B cell (primary cell): ENCODE data around the gene RPL29. TPM values are rescaled to one million over a fixed set of nuclear protein-coding genes. Genes with fewer than 3 reads are reported as not detected.

Experiments
- ATAC-seq: fragments of 200-7000 bp; cut with Tn5 transposase; one replicate; pipeline ENCODE4 v1.10.0; 2021; ENCODE audit warnings: low read depth, mild to moderate bottlenecking, moderate number of reproducible peaks, moderate library complexity
- CTCF ChIA-PET: fragments of 350-600 bp; sonication (Branson Sonifier 250); formaldehyde crosslinking; loops from one replicate; lab custom pipeline; 2021; ENCODE audit warnings: antibody characterized with exemption, inconsistent platforms; lab: Charles Lee
- POLR2A ChIA-PET: fragments of 350-600 bp; sonication (Branson Sonifier 250); formaldehyde crosslinking; loops from one replicate; lab custom pipeline; 2021; ENCODE audit warnings: antibody characterized with exemption; lab: Charles Lee
- DNase-seq: peaks from one replicate; pipeline ENCODE4 v3.0.0; 2013
- H2AFZ ChIP-seq: 2 replicates; pipeline ENCODE4 v1.6.1; 2012; ENCODE audit warnings: mild to moderate bottlenecking, low read depth, low read length; ENCODE audit not compliant: insufficient read depth, poor library complexity, severe bottlenecking
- H3K27ac ChIP-seq, 2 donors: 1 replicate in 1 of 2; 2 replicates in 1 of 2; pipeline ENCODE4 v1.5.1; 2012 to 2013; ENCODE audit warnings: low read length in 2 of 2, mild to moderate bottlenecking in 2 of 2, moderate library complexity in 1 of 2
- H3K27me3 ChIP-seq, 4 experiments: fragments of 200-600 bp in 1 of 4; sonication (generic) in 1 of 4; replicated peaks in 1 of 4; 1 replicate in 2 of 4; 2 replicates in 2 of 4; pipeline versions ENCODE4 v1.6.1 to v1.7.0; 2013 to 2016; ENCODE audit warnings: low read length in 3 of 4, mild to moderate bottlenecking in 2 of 4, mixed read lengths in 1 of 4, moderate library complexity in 1 of 4; ENCODE audit not compliant: insufficient read depth in 4 of 4, control insufficient read depth in 3 of 4; ENCODE audit errors: control extremely low read depth in 1 of 4
- H3K36me3 ChIP-seq, 2 experiments: replicated peaks in 1 of 2; 1 replicate in 1 of 2; 2 replicates in 1 of 2; pipeline versions ENCODE4 v1.6.1 to v1.7.1; 2013; ENCODE audit warnings: low read length in 1 of 2; ENCODE audit not compliant: insufficient read depth in 2 of 2, control insufficient read depth in 1 of 2; ENCODE audit errors: control extremely low read depth in 1 of 2, extremely low read depth in 1 of 2
- H3K4me1 ChIP-seq, 2 donors: fragments of 200-600 bp in 1 of 2; sonication (generic) in 1 of 2; 1 replicate in 1 of 2; 2 replicates in 1 of 2; pipeline versions ENCODE4 v1.5.1 to v1.6.1; 2013 to 2017; ENCODE audit warnings: low read length in 2 of 2; ENCODE audit not compliant: control insufficient read depth in 2 of 2, insufficient read depth in 2 of 2
- H3K4me2 ChIP-seq: replicated peaks from 2 replicates; pipeline ENCODE3; 2012; ENCODE audit warnings: mild to moderate bottlenecking, low read depth, low read length; ENCODE audit not compliant: poor library complexity, severe bottlenecking
- H3K4me3 ChIP-seq, 5 experiments: fragments of 200-600 bp in 1 of 5; sonication (generic) in 1 of 5; 1 replicate in 3 of 5; 2 replicates in 2 of 5; pipeline versions ENCODE4 v1.5.1 to v1.7.0; 2011 to 2016; ENCODE audit warnings: low read length in 4 of 5, mild to moderate bottlenecking in 4 of 5, low read depth in 2 of 5, control low read depth in 1 of 5, moderate library complexity in 1 of 5; ENCODE audit not compliant: insufficient read depth in 1 of 5; ENCODE audit errors: control extremely low read depth in 1 of 5, extremely low read depth in 1 of 5
- H3K79me2 ChIP-seq: fragments of 200-600 bp; sonication (generic); one replicate; pipeline ENCODE4 v1.6.0; 2016; ENCODE audit warnings: low read length; ENCODE audit not compliant: control insufficient read depth, insufficient read depth
- H3K9ac ChIP-seq: fragments of 200-600 bp; sonication (generic); 2 replicates; pipeline ENCODE4 v1.6.1; 2017; ENCODE audit warnings: mild to moderate bottlenecking, low read length, moderate library complexity
- H3K9me3 ChIP-seq, 3 donors: one replicate each; pipeline versions ENCODE4 v1.6.1 to v1.7.1; 2013; ENCODE audit warnings: low read length in 2 of 3; ENCODE audit not compliant: control insufficient read depth in 2 of 3, insufficient read depth in 1 of 3; ENCODE audit errors: control extremely low read depth in 1 of 3
- H4K20me1 ChIP-seq: 2 replicates; pipeline ENCODE4 v1.6.0; 2012; ENCODE audit warnings: mild to moderate bottlenecking, low read length; ENCODE audit not compliant: insufficient read depth, control insufficient read depth, poor library complexity, severe bottlenecking
- H3K27ac Mint-ChIP-seq: one replicate; pipeline ENCODE4 v1.8.0; 2021; ENCODE audit warnings: mixed read lengths
- H3K27me3 Mint-ChIP-seq: one replicate; pipeline ENCODE4 v1.8.0; 2021; ENCODE audit warnings: mixed read lengths
- H3K4me1 Mint-ChIP-seq: one replicate; pipeline ENCODE4 v1.8.0; 2021; ENCODE audit warnings: mixed read lengths
- H3K4me3 Mint-ChIP-seq: one replicate; pipeline ENCODE4 v1.8.0; 2021; ENCODE audit warnings: mixed read lengths
- H3K9me3 Mint-ChIP-seq: one replicate; pipeline ENCODE4 v1.8.0; 2022; ENCODE audit warnings: mixed read lengths; ENCODE audit not compliant: insufficient read depth
- EZH2 ChIP-seq: IDR thresholded peaks from 2 replicates; pipeline ENCODE4 v1.6.1; 2012; ENCODE audit warnings: borderline replicate concordance, low read depth, mild to moderate bottlenecking, moderate library complexity, low read length; ENCODE audit not compliant: insufficient read depth, poor library complexity, severe bottlenecking
- WGBS: methylation state at CpG from one replicate; pipeline ENCODE4 v1.1.5; 2013; ENCODE audit warnings: missing lambda C conversion rate; ENCODE audit not compliant: insufficient coverage; 5-methylcytosine and 5-hydroxymethylcytosine counted together
- intact Hi-C: fragments of 100-400 bp; cut with micrococcal nuclease; formaldehyde crosslinking; loops from one replicate; pipeline ENCODE4 v1.10.0; 2022
- polyA plus RNA-seq: library from polyadenylated mRNA; depleted of rRNA; stranded (reverse); fragments of >200 nt; gene quantifications from 2 replicates; pipeline ENCODE4 v1.2.3, GENCODE V29; 2012
- total RNA-seq, 2 donors: library from RNA; stranded (reverse); fragments of 120-200 nt in 1 of 2; gene quantifications; 1 replicate in 1 of 2; 2 replicates in 1 of 2; pipeline versions ENCODE4 v1.2.3 to v1.2.4, GENCODE V29; 2013 to 2022
- TF ChIP-seq, protein P1 (sequence below): fragments of 200-600 bp; IDR thresholded peaks from one replicate; pipeline ENCODE4 v1.8.0; 2022; ENCODE audit warnings: antibody characterized with exemption, mild to moderate bottlenecking

Gene RPL29
- total and polyA plus RNA-seq, 2 donors (not counting 1 experiment from before 2014, with no cell fraction given), result 1,552 to 3,787 TPM

DNA sequence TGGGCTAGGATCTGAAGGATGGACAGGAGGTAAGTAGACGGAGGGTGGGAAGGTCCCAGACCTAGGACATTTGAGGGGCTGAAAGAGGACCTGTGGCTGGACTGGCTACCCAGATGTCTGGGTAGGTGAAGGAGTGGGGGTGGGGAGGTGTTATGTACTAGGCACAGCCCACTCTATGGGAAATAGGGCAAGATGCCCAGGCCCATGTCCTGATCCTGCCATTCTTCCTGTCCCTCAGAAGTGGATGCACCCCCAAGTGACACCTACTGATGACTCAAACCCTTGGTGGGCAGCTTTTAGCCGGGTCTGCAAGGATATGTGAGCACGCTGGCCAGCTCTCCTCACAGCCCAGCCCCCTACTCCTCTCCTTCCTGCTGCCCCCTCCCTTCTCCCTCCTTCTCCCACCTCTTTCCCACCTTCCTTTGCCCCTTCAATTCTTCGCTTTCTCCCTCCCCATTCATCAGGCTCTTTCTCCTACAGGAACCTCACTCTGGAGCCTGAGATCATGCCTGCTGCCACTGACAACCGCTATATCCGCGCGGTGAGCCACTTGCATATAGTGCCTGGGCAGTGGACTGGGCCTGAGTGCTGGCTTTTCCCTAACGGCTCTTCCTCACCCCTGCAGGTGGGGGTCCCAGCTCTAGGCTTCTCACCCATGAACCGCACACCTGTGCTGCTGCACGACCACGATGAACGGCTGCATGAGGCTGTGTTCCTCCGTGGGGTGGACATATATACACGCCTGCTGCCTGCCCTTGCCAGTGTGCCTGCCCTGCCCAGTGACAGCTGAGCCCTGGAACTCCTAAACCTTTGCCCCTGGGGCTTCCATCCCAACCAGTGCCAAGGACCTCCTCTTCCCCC, 7.2 kb downstream of the RPL29 start:
- WGBS, result 87% methylated on average over 15 of the region's 15 CpGs
- TF ChIP-seq, protein P1, sequence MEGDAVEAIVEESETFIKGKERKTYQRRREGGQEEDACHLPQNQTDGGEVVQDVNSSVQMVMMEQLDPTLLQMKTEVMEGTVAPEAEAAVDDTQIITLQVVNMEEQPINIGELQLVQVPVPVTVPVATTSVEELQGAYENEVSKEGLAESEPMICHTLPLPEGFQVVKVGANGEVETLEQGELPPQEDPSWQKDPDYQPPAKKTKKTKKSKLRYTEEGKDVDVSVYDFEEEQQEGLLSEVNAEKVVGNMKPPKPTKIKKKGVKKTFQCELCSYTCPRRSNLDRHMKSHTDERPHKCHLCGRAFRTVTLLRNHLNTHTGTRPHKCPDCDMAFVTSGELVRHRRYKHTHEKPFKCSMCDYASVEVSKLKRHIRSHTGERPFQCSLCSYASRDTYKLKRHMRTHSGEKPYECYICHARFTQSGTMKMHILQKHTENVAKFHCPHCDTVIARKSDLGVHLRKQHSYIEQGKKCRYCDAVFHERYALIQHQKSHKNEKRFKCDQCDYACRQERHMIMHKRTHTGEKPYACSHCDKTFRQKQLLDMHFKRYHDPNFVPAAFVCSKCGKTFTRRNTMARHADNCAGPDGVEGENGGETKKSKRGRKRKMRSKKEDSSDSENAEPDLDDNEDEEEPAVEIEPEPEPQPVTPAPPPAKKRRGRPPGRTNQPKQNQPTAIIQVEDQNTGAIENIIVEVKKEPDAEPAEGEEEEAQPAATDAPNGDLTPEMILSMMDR, result no peak
- TF ChIP-seq EZH2, result no peak
- peaks cover 18% of the 10 kb centered on the region for H4K20me1 ChIP-seq
- DNase-seq (no peak), ATAC-seq (no peak)
- H3K27me3 Mint-ChIP-seq, result no peaks in the 10 kb centered on the region
- no peak overlapping the region for H2AFZ ChIP-seq
- no peaks in the 10 kb centered on the region for H3K27me3 ChIP-seq
- peak overlapping the region; percentile 6 for H3K27ac Mint-ChIP-seq
- H3K27ac ChIP-seq, result no peak overlapping the region
- H3K9me3 Mint-ChIP-seq, result no peaks in the 10 kb centered on the region
- ChIA-PET POLR2A (no interaction called here), CTCF (no interaction called here)
- no peaks in the 10 kb centered on the region for H3K79me2 ChIP-seq
- H3K4me2 ChIP-seq, result no peak overlapping the region
- intact Hi-C loops, result no loop called here
- H3K9ac ChIP-seq, result no peak overlapping the region
- no peaks in the 10 kb centered on the region for H3K9me3 ChIP-seq
- peaks cover 0 to 5% of the 10 kb centered on the region in 2 donors for H3K4me1 ChIP-seq
- H3K4me1 Mint-ChIP-seq, result peaks cover 17% of the 10 kb centered on the region
- H3K36me3 ChIP-seq, result peaks cover 0 to 15% of the 10 kb centered on the region in 2 experiments
- H3K4me3 ChIP-seq, result no peak overlapping the region
- no peak overlapping the region for H3K4me3 Mint-ChIP-seq

DNA sequence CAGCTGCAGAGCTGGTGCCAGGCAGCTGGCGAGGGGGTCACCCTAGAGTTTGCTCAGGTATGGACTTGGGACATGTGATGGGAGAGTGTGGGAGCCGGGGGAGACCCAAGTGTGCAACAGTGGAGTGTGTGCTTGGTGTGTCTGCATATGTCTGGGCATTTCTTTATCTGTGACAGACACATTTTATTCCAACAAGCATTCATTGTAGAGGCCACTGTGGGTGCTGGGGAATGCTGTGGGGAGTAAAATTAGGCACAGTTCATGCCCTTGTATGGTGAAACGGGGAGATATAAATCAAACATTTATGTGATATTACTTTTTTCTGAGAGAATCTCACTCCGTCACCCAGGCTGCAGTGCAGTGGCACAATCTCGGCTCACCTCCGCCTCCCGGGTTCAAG, 8.1 kb downstream of the RPL29 start:
- Mint-ChIP-seq H3K4me3 (no peak overlapping the region), H3K9me3 (no peaks in the 10 kb centered on the region), H3K27ac (no peak overlapping the region), H3K4me1 (peaks cover 20% of the 10 kb centered on the region), H3K27me3 (no peaks in the 10 kb centered on the region)
- CTCF ChIA-PET, result no interaction called here
- Histone ChIP-seq H2AFZ (no peak overlapping the region), H3K4me1 (peaks cover 2 to 11% of the 10 kb centered on the region in 2 donors), H3K36me3 (peaks cover 0 to 13% of the 10 kb centered on the region in 2 experiments), H3K4me3 (no peak overlapping the region), H4K20me1 (peaks cover 12% of the 10 kb centered on the region), H3K9ac (no peak overlapping the region), H3K27ac (no peak overlapping the region), H3K9me3 (no peaks in the 10 kb centered on the region), H3K4me2 (no peak overlapping the region), H3K79me2 (no peaks in the 10 kb centered on the region), H3K27me3 (no peaks in the 10 kb centered on the region)
- no peak for DNase-seq
- WGBS, result 95% methylated on average over 6 of the region's 7 CpGs
- intact Hi-C loops, result no loop called here
- no peak for ATAC-seq
- no peak for TF ChIP-seq EZH2
- TF ChIP-seq, protein P1, result no peak
- POLR2A ChIA-PET, result no interaction called here
